Activated CD8-positive, alpha-beta memory T cell treated with anti-CD3 and anti-CD28 coated beads for 4 hours (primary cell): ENCODE data around the gene SMNDC1.

ENCODE experiments used
- DNase-seq, 2 donors: peaks; one replicate each; pipeline ENCODE4 v3.0.0-alpha.2; 2020; ENCODE audit warnings: low read depth in 2 of 2

Gene SMNDC1

DNA sequence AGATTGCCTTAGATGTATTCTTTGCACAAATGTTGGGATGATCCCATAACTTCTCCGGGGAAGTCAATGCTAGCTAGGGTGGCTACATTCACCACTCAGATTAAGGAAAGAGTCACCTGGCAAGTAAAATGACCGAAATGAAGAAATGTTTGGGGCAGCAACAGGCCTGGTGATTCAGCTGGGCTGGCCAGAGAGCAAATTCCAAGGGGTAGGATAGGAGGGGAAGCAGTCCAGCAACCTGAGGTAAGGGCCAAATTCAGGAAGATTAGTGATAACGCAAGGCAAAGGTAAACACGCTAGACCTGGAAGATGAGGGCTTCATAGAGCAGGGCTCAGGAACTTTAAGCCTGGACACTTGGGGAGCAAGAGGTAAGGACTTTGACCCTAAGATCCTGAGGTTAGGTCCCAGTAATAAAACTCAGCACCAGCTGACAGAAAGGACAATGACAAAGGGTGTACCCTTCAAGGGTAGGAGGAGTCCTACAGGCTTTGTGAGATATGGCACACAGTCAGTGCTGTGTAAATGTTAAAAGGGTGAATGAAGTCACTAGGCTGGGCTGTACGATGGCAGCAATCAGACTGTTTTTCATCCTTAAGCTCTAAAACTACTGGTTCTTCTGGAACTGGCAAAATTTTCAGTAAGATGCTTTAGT, 22.7 kb upstream of the SMNDC1 start:
- DNase-seq: no peak

DNA sequence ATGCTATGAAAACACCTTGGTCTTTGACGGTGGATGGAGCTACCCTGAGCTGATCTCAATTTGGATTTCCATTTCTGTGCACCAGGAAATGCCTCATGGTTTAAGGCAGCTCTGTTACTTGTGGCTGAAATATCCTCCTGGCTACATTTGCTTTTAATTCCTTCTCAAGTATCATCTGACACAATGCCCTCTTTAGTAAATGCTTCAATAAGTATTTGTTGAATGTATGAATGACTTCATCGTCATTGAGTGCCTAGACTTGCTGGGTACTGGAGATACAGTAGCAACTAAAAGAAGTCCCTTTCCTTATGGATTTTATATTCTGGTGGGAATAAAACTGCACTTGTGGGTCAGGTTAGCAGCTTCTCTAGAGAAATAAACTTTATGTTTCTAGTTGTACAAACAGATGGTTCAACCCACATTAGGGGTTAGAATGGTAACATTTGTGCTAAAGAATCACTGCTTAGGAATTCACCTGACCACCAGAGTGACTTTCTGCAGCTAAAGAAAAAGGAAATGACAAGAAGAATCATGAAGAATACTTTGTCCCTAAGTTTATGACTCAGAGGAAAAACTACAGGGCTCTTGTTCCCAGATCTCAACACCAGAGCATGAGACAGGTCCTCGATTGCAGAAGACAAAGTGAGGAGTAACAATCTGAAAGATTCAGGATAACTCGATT, 21.8 kb upstream of the SMNDC1 start:
- DNase-seq: no peak

DNA sequence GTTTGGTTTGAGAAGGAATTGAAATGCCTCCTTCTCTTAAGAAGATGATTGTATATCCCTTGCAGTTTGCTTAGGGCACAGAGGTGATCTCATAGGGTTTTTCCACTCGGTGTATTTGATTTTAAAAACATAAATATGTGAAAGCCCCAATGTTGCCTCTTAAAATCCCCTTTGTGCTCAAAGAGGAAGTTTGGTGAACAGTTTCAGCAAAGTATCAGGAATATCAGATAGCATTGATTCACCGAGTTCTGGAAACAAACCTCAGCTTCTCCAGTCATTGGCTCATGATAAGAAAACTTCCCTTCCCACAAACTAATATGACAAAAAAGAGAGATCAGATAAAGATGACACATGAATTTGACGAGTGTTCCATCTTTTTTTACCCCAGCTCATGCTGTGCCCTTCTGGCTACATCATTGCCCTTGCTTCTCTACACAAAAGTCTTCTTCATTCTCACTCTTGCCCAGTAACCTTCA, 20.1 kb upstream of the SMNDC1 start:
- DNase-seq: no peak

DNA sequence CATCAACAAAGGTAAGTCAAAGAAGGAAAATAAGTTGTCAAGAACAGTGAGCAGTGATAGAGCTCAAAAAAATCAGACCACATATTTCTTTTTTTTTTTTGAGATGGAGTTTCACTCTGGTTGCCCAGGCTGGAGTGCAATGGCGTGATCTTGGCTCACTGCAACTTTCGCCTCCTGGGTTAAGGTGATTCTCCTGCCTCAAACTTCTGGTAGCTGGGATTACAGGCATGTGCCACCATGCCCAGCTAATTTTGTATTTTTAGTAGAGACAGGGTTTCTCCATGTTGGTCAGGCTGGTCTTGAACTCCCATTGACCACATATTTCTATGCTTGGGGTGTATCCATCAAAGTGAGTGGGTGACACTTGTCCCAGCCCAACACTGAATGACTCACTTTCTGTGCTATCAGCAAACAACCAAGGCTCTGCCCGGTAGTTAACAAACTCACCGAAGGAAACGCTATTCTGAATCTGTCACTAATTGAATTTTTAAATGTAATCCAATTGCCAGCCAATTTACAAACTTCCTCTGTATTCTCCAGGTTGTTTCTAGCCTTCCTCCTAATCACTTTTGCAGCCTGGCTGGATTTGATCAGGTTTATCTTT, 19.6 kb upstream of the SMNDC1 start:
- no peak for DNase-seq

DNA sequence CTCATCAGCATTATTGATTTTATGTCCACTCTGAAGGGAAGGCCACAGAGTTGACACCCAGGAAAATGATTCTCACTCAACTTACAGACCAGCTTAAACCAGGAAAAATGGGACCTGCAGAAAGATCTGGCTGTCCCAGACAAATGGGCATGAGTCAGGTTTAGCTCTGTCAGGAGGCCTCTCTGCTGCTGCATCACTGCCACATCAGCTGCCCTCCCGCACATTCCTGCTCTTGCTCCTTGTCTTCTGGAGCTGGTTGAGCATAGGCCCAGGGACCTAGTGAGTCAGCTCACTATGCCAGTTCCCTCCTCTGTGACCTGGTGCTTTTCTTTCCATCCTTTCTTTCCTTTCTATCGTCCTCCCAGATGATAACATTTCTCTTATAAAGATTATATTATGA, 18.8 kb upstream of the SMNDC1 start:
- no peak for DNase-seq

DNA sequence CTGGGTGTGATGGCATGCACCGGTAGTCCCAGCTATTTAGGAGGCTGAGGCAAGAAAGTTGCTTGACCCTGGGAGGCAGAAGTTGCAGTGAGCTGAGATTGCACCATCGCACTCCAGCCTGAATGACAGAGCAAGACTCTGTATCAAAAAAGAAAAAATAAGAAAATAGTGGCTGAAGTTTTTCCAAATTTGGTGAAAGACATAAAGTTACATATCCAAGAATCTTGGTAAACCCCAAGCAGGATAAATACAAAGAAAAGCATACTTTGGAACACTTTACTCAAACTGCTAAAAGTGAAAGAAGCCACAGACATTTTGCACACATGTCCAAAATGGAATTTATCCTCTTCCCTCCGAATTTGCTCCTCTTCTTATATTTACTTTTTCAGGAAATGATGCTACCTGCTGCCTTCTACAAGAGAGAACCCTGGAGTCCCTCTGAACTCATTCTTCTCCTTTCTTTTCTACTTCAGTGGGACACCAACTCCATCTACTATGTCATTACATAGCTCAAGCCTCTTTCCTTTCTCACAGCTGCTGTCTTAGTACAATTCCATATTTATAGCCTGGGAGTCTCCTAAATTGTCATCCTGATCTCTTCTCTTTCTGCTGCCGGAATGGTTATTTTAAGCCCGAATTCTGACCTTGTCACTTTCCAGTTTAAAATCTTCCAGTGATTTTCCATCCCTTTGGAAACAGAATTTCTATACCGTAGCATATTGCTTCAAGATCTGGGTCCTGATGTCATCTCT, 17.3 kb upstream of the SMNDC1 start:
- no peak for DNase-seq

DNA sequence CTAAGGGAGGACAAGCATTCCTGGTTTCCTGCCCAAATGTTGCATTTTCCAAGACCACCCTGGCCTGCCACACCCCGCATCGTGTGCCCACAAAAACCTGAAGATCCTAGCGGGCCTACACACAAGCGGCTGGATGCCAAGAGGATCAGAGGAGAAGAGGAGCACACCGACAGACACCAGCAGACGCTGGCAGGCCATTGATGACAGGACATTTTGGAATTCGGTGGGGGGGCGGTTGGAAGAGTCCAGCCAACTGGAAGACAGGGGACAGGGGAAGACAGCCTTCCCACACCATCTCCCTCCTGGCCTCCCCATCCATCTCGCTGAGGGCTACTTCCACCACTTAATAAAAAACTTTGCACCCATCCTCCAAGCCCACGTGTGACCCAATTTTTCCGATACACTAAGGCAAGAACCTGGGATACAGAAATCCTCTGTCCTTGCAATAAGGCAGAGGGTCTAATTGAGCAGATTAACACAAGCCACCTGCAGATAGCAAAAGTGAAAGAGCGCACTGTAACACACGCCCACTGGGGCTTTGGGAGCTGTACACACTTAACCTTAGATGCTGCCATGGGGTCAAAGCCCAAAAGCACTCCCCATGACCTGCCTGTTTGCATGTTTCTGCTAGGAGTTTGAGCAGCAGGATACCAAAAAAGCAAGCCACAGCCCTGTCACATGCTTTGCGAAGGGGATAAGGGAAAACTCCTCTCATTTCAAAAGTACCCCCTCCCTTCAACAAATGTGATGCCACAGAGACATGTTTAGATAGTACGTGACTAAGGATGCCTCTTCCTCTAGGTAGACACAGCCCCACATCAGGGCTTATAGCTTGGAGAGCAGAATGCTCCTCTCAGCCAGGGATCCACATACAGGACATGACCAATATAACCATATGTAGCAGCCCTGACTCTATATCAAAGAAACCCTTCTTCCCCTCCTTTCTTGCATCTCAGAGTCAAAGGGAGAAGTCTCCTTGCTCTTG, 13.4 kb upstream of the SMNDC1 start:
- DNase-seq: no peak

DNA sequence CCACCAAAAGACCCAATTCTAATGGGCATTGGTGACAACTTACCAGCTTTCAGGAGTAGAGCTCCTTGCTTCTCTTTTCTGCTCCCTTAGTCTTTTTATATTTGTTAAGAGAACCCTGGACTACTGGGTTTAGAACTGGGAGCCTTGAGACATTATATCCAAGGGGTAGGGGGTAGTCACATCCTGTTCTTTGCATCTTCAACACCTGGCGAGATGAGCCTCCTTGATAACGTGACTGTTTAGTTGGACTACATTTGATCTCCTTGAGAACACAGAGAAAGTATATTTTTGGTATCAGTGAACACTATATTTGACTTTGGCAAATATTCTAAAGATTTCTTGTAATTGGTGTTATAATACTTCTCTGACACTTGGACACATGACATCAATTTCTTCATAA, 9.0 kb upstream of the SMNDC1 start:
- no peak for DNase-seq

DNA sequence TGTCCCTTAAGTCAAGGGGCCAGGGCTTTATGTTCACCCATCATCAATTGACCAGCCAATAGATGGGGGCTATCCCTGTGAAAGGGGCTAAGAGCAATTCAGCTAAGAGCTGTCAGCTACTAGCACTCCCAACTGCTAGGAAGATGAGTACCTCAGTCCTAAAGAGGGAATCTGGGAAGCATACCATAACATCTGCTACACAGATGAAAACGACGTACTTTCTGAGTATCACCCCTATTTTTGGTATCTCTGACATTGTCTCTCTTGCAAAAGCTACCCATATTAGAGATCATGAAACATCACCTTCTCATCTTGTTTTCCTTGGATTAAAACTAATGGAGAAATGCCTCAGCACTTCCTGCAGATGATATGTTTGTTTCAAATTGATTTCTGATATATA, 7.5 kb upstream of the SMNDC1 start:
- DNase-seq: no peak

DNA sequence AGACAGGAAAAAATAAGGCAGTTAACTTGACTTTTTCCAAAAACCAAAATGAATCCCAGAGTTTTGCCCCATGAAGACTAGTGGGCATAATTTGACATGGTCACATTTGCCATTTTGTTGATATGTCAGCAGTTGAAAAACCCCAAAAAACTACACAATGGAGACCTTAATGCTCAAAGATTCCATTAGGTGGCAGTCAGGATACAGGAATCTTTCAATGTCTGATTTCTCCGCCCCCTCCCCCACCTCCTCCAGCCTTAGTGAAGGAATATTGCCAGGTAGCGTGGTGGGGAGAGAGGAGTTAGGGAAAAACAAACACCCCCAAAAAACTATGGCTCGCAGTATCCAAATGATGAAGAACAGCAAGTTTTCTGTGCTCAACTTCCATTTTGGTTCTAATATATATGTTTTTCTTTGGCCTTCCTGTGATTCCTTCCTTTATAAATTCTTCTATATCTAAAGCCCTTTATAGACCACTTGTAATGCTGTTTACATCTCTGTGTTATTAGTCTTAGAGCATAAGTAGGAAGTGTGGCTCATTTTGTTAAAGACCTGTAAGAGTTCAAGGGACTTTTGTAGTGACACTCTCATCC, 6.7 kb upstream of the SMNDC1 start:
- no peak for DNase-seq

DNA sequence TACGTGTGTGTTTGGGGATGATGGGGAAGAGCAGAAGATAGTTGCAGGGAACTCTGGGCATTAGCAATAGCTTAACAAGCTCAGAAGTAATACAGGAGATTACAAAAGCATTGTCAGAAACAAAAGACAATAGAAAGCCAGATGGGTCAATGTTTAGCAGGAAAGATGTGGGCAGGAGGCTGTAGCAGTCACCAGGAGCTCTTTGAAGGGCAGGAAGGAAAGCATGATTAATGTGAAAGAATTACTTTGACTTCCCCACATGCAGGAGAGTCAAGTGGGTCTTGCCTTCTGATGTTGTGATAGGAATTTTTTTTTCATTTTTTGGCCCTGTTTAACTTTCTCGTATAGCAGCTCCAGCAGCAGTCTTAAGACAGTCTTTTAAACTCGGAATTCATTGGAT, 6.0 kb upstream of the SMNDC1 start:
- no peak for DNase-seq

DNA sequence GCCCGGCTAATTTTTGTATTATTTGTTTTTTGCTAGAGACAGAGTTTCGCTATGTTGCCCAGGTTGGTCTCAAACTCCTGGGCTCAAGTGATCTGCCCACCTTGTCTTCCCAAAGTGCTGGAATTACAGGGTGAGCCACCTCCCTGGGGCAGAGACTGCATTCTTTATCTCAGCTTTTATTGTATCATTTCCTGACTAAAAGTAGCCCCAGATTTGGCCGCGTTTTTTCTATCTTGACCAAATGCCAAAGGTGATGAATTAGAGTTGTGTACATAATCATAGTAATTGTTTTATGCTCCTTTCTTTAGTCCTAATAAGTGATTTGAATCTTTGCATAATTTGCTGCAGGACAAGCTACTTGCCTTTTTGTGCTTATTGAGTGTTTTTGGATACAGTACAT, 3.1 kb upstream of the SMNDC1 start:
- DNase-seq: no peak

DNA sequence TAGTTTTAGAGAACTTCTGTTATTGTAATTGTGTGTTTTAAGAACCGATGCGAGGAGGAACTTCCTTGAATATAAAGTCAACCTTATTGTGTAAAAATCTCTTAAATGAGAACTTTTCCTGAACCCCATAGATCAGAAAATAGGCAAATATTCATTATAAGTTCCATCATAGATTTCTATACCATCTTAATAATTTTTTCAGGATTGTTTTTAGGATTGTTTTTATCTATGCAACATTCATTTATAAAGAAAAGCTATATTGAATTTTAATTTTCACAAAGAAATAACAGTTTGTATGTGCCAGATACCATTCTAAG, 1.7 kb upstream of the SMNDC1 start:
- DNase-seq: no peak

DNA sequence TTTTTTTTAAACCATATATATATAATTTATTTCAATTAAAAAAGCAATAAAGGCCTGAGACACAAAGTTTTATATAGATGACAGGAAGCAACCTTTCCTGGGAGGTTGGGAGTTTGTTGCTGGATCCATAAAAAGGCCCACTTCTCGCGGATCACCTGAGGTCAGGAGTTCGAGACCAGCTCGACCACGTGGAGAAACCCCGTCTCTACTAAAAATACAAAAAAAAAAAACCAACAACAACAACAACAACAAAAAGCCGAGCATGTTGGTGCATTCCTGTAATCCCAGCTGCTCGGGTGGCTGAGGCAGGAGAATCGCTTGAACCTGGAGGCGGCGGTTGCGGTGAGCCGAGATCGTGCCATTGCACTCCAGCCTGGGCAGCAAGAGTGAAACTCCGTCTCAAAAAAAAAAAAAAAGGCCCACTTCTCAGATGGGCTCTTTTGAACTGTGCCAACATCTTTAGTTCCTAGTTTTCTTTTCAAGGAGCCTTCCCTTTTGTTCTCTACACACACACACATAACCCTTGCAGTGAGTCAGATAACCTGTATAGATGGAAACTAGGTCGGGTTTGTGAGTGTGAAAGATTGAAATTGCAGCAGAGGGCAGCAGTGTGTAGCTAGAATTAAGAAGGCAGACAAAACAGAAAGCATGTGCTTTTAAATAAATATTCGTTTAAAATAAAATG, 1.2 kb upstream of the SMNDC1 start:
- peak in 1 of 2 donors; percentile 29 for DNase-seq

DNA sequence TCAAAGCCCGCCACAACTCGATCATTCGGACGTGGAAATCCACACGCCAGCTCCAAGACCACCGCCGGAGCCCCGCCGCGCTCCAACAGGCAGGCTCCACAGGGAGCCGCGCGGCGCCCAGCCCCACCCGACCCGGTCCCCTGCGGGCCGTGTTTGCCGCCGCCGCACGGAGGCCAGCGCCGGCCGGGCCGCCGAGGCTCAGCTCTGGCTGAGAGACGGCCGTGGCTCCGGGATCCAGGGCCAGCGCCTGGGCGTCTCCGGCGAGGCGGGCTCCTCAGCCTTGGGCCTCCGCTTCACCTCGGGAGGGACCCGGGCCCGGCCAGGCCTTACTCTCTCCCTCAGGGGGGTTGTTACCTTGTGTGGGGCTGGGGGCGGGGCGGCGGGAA, 333 bp downstream of the SMNDC1 start:
- DNase-seq: peak; percentile 4

DNA sequence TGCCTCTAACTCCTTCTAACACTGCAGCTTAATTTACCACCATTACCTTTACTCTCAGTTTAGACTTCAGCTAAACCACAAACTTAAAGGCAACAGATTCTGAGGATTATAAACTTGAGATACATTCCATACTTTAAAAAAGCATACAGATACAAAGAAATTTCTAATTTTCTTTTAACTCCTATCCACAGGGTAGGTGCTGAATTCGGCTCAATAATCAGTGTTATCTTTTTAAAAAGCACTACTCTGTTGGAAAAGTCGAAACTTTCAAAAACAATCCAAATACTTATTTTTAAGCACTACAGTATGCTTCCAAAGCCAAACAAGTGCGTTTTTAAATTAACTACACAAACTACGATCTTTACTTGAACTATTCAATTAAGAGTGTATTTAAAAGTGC, 1.0 kb downstream of the SMNDC1 start:
- DNase-seq: no peak

DNA sequence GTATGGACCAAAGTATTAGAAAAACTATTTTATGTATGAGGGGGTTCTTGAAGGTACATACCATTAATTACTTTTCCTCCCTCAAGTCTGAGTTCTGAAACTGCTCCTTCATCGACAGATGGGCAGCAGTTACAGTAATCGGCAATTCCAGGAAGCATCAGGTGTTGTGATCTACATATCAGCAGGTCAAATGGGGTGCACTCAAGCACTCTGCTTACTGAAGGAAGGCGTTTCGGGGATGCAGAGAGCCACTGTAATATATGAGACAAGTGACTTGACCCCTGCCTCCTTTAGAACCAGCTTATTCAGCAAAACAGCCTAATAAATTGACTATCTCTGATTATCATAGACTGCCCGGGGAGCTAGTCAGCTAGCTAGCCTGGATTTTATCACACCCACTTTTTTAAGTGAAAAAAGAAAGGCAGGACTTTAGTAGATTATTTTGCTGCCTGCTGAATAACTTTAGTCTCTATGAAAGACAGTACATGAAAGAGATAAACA, 4.2 kb downstream of the SMNDC1 start:
- no peak for DNase-seq

DNA sequence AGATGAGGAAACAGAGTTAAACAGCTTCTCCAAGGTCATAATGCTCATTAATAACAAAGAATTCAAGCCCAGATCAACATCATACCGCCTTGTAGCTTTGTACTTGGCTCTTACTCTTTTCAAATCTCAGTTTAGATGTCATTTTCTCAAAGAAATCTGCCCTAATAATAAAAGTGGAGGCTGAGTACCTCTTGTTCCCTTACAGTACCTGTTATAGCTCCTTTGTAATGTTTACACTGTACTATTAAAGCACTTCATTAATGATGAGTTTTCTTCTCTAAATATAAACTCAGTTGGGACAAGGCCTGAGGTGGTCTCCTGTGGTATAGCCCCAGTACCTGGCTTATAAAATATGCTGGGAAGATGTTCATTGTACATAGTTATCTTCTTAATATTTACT, 7.8 kb downstream of the SMNDC1 start:
- no peak for DNase-seq

DNA sequence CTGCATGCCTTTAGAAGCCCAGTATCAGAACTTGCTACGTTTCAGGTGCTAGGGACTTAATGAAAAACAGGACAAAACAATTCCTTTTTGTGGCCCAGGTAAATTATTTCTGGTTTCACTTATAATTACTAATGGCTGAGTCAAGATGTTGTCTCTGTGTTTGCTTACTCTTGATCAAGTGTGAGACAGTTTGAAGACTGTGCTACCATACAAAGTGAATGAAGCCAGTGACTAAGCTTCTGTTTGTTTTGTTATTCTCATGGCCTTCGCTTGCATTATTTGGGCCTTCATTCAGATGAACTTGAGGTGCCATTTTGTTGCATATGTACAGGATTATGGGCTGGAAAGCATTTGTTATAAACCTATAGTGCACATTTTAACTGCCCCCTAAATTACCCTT, 17.9 kb downstream of the SMNDC1 start:
- DNase-seq: no peak

DNA sequence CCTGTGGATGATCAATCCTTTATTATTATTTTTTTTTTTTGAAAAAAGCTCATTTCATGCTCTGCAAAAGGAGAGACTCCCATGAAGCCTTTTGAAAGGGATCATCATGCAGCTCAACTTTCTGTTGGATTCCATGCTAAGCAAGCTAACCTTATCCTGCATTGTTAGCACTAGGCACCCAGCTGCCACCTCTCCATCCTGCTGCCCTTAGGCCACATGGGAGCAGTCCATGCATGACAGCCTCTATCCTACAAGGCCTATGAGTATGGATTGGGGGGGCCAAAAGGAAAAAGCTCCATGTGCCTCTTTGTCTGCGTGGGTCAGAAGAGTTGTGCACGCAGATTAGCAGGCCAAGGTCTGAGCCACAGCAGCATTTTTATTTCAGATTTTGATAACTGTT, 19.2 kb downstream of the SMNDC1 start:
- DNase-seq: no peak
